ENCODE results near the gene NCL.
"Not testable (repeated sequence)": the region's sequence is repeated elsewhere in the genome, so short reads cannot be mapped to it uniquely, and the experiment has no call there.

NCL gene

GRCh38 chr2:231408304-231408703 is 56.0 kb downstream of the NCL start:
- DNase-seq (ENCODE audit: low read depth in 3 of 3, low spot score in 1 of 3) = not testable (repeated sequence)

- DNase-seq (ENCODE audit: low read depth in 3 of 3, low spot score in 1 of 3) = not testable (repeated sequence)
Observed at GRCh38 chr2:231407686-231408085, 56.6 kb downstream of the NCL start.

GRCh38 chr2:231405601-231406367 is 58.5 kb downstream of the NCL start:
- not testable (repeated sequence) for DNase-seq (ENCODE audit: low read depth in 3 of 3, low spot score in 1 of 3)

GRCh38 chr2:231404183-231404578 is 60.1 kb downstream of the NCL start:
- not testable (repeated sequence) for DNase-seq (ENCODE audit: low read depth in 3 of 3, low spot score in 1 of 3)
